VCaP (cell line): ENCODE measurements around the gene F2RL2.

Experiments used
- H3K27ac ChIP-seq: fragments of 450-650 bp; 2 replicates; pipeline ENCODE4 v1.5.1; 2017
- TF ChIP-seq, protein P1 (sequence below): fragments of 450-650 bp; conservative IDR thresholded peaks from 2 replicates; pipeline ENCODE4 v1.5.1; 2017; ENCODE audit warnings: mild to moderate bottlenecking, moderate library complexity

F2RL2 gene

DNA sequence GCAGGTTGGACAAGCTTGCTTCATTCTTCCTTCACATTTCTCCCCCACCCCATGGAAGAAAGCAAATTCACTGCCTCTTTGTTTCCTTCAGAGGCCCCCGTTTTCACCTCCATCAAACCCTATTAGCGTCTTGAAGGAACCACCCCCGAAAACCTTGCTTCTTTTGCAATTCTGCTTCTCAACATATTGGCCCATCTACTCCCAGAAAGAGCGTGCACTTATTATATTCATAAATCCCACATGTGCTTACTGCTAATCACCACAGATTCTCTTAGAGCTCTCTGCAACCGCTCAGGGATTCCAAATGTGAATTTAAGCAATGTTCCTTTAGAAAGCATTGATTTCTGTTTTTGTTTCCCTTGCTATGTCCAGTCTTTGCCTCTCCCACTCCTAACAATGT lies 1.1 kb downstream of the F2RL2 start:
- H3K27ac ChIP-seq, result no peak overlapping the region
- TF ChIP-seq, protein P1, sequence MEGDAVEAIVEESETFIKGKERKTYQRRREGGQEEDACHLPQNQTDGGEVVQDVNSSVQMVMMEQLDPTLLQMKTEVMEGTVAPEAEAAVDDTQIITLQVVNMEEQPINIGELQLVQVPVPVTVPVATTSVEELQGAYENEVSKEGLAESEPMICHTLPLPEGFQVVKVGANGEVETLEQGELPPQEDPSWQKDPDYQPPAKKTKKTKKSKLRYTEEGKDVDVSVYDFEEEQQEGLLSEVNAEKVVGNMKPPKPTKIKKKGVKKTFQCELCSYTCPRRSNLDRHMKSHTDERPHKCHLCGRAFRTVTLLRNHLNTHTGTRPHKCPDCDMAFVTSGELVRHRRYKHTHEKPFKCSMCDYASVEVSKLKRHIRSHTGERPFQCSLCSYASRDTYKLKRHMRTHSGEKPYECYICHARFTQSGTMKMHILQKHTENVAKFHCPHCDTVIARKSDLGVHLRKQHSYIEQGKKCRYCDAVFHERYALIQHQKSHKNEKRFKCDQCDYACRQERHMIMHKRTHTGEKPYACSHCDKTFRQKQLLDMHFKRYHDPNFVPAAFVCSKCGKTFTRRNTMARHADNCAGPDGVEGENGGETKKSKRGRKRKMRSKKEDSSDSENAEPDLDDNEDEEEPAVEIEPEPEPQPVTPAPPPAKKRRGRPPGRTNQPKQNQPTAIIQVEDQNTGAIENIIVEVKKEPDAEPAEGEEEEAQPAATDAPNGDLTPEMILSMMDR, result no peak

DNA sequence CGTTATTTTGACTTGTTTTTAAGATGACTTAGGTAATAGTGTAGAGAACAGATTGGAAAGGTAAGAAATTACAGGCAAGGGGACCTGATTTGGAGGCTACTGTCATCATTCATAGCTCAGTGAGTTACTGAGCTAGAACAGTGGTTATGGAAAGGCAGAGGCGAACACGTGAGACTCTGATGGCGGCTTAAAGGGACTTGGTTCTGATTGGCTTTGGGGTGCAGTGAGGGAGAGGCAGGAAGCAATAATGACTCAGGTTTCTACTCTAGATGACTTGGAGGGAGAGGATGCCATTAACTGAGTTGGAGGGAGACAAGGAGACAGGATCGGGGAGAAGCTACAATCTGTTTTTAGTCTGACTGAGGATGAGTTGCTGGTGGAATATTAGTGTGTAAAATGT lies 3.0 kb downstream of the F2RL2 start:
- no peak overlapping the region for H3K27ac ChIP-seq
- TF ChIP-seq, protein P1, result no peak

DNA sequence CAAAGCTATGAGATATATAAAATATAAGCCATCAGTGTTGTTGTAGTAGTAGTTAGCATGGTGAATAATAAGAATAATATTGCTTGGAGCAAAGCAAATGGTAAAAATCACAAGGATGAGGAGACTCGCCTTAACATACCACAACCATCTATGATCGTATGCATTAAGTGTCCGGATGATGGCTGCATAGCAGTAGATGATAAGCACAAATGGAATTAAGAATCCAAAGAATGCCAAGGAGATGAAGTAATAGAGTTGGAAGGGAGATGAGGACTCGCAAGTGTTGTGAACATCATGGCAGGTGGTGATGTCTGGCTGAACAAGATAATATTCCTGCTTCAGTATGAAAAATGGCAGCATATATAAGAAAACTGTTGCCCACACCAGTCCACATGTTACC lies 5.5 kb downstream of the F2RL2 start:
- TF ChIP-seq, protein P1, result no peak

DNA sequence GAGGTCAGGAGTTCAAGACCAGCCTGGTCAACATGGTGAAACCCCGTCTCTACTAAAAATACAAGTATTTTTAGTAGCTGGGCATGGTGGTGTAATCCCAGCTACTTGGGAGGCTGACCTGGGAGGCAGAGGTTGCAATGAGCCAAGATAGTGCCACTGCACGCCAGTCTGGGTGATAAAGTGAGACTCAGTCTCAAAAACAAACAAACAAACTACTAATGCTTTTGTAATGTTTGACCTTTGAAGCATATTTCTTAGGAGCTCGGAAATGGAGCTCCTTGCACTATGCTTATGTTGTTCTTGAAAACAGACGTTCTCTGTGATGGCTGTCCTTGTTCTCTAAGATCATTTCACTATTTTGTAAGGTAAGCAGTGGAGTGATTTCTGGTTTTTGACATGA lies 6.0 kb downstream of the F2RL2 start:
- no peak overlapping the region for H3K27ac ChIP-seq
- TF ChIP-seq, protein P1, result no peak

More for the DNA sequence above, 5.5 kb downstream of the F2RL2 start:
- no peak overlapping the region for H3K27ac ChIP-seq

DNA sequence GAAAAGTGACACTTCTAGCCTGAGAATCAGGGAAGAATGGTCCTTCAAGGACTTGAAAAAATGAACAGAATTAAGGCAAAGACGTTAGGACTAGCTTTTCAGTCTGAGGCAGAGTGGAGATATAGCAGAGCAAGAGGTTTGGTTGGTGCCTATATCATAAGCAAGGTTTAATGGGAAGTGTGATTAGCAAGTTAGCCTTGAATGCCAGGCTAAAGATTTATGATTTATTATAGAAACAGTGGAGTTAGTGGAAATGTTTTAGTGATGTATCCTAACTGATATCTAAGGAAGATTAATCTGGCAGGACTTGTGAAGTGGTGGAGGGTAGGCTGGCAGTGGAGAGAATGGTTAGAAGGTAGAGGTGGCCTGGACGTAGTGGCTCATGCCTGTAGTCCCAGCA lies 7.0 kb downstream of the F2RL2 start:
- TF ChIP-seq, protein P1, result no peak

DNA sequence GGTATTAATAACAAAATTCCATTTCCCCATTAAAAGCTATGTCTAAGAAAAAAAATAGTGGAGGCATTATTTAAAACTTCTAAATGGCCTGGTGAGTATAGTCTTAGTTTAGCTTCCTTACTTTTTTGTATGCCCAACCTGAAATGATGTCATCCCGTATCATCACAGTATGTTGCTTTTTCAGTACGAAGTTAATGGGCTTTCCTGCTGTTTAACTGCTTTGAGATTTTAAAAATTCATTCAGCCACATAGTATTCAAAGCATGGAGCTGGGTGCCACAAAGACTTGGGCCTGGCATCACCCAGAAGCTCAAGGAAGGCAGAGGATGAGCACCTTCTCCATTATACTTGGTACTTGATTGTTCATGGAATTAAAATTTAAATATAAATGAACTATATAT lies 7.4 kb downstream of the F2RL2 start:
- H3K27ac ChIP-seq, result no peak overlapping the region

More for the DNA sequence above, 7.0 kb downstream of the F2RL2 start:
- H3K27ac ChIP-seq, result no peak overlapping the region

DNA sequence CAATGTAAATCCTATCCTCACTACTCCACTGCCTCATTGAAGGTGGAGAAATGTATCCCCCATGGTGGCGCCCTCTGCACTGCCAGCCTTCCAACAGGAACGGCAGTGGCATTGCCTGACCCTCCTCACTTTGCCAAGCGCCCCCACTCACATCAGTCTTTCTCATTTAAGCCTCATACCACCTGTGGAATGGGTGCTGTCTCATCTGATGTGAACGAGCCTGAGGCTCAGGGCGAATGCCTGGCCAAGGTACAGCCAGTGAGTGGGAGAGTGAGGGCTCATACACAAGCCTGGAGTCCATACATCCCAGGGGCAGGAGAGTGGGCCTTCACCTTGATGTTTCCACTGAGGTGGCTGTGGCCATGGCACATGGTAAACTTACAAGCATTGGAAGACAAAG lies 10.3 kb downstream of the F2RL2 start:
- H3K27ac ChIP-seq, result no peak overlapping the region
- TF ChIP-seq, protein P1, result no peak

More for the DNA sequence above, 7.4 kb downstream of the F2RL2 start:
- TF ChIP-seq, protein P1, result no peak

DNA sequence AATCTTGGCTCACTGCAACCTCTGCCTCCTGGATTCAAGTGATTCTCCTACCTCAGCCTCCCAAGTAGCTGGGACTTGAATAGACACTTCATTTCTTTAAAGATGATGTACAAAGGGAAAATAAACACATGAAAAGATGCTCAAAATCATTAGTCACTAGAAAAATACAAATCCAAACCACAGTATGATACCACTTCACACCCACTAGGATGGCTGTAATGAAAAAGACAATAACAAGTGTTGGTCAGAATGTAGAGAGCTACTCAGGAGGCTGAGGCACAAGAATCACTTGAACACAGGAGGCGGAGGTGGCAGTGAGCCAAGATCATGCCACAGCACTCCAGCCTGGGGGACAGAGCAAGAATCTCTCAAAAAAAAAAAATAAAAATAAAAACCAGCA lies 13.0 kb downstream of the F2RL2 start:
- TF ChIP-seq, protein P1, result no peak
- H3K27ac ChIP-seq, result no peak overlapping the region
